Measurements from ENCODE around the gene CDCA4.
"Not testable (repeated sequence)": the region's sequence is repeated elsewhere in the genome, so short reads cannot be mapped to it uniquely, and the experiment has no call there.

CDCA4 gene

GRCh38 chr14:105034315-105035039 lies 13.6 kb upstream of the CDCA4 start:
- H3K4me3 ChIP-seq (ENCODE audit: low read depth in 1 of 2, low read length in 2 of 2): no peak overlapping the region
- H3K79me2 ChIP-seq (ENCODE audit: insufficient read depth, low read length): no peaks in the 10 kb centered on the region
- no peak overlapping the region for H3K4me2 ChIP-seq (ENCODE audit: insufficient read depth, low read length)
- H3K9ac ChIP-seq (ENCODE audit: low read depth, low read length): no peak overlapping the region
- no peaks in the 10 kb centered on the region for H3K36me3 ChIP-seq (ENCODE audit: insufficient read depth, low read length)
- DNase-seq (no peak), ATAC-seq (ENCODE audit: insufficient read depth, low read depth) (no peak)
- no peak for TF ChIP-seq CTCF (IDR thresholded peaks at IDR 0.05; ENCODE audit: borderline replicate concordance, extremely low read depth, low read length, poor library complexity, severe bottlenecking)
- TF ChIP-seq EZH2 (IDR thresholded peaks at IDR 0.05; ENCODE audit: borderline replicate concordance, low read depth, low read length, severe bottlenecking): no peak
- no peaks in the 10 kb centered on the region for H3K4me1 ChIP-seq (ENCODE audit: insufficient read depth, low read length)
- no peak overlapping the region for H3K27ac ChIP-seq (ENCODE audit: low read length)
- H2AFZ ChIP-seq (ENCODE audit: low read depth, low read length): no peak overlapping the region
- no peaks in the 10 kb centered on the region for H3K9me3 ChIP-seq (ENCODE audit: insufficient read depth, low read length, severe bottlenecking)
- no peaks in the 10 kb centered on the region for H3K27me3 ChIP-seq (ENCODE audit: insufficient read depth, low read length, poor library complexity)
- H4K20me1 ChIP-seq (ENCODE audit: insufficient read depth, low read length): no peaks in the 10 kb centered on the region

GRCh38 chr14:105033412-105033900 lies 12.6 kb upstream of the CDCA4 start:
- H3K27me3 ChIP-seq (ENCODE audit: insufficient read depth, low read length, poor library complexity); H4K20me1 ChIP-seq (ENCODE audit: insufficient read depth, low read length); H3K79me2 ChIP-seq (ENCODE audit: insufficient read depth, low read length); H3K9ac ChIP-seq (ENCODE audit: low read depth, low read length); H3K4me2 ChIP-seq (ENCODE audit: insufficient read depth, low read length); H2AFZ ChIP-seq (ENCODE audit: low read depth, low read length); H3K4me1 ChIP-seq (ENCODE audit: insufficient read depth, low read length); H3K4me3 ChIP-seq (ENCODE audit: low read depth in 1 of 2, low read length in 2 of 2); H3K36me3 ChIP-seq (ENCODE audit: insufficient read depth, low read length); DNase-seq; H3K27ac ChIP-seq (ENCODE audit: low read length); ATAC-seq (ENCODE audit: insufficient read depth, low read depth); H3K9me3 ChIP-seq (ENCODE audit: insufficient read depth, low read length, severe bottlenecking): not testable (repeated sequence)

- H3K4me2 ChIP-seq (ENCODE audit: insufficient read depth, low read length); H4K20me1 ChIP-seq (ENCODE audit: insufficient read depth, low read length); H3K9me3 ChIP-seq (ENCODE audit: insufficient read depth, low read length, severe bottlenecking); DNase-seq; H3K36me3 ChIP-seq (ENCODE audit: insufficient read depth, low read length); H3K27ac ChIP-seq (ENCODE audit: low read length); H3K79me2 ChIP-seq (ENCODE audit: insufficient read depth, low read length); H3K4me3 ChIP-seq (ENCODE audit: low read depth in 1 of 2, low read length in 2 of 2); H2AFZ ChIP-seq (ENCODE audit: low read depth, low read length); H3K27me3 ChIP-seq (ENCODE audit: insufficient read depth, low read length, poor library complexity); H3K4me1 ChIP-seq (ENCODE audit: insufficient read depth, low read length); H3K9ac ChIP-seq (ENCODE audit: low read depth, low read length); ATAC-seq (ENCODE audit: insufficient read depth, low read depth): not testable (repeated sequence)
Measured at GRCh38 chr14:105032451-105032901, 11.6 kb upstream of the CDCA4 start.

- no peaks in the 10 kb centered on the region for H3K79me2 ChIP-seq (ENCODE audit: insufficient read depth, low read length)
- TF ChIP-seq EZH2 (IDR thresholded peaks at IDR 0.05; ENCODE audit: borderline replicate concordance, low read depth, low read length, severe bottlenecking) (no peak), CTCF (IDR thresholded peaks at IDR 0.05; ENCODE audit: borderline replicate concordance, extremely low read depth, low read length, poor library complexity, severe bottlenecking) (no peak)
- no peak overlapping the region for H2AFZ ChIP-seq (ENCODE audit: low read depth, low read length)
- no peak for ATAC-seq (ENCODE audit: insufficient read depth, low read depth)
- no peak for DNase-seq
- no peak overlapping the region for H3K9ac ChIP-seq (ENCODE audit: low read depth, low read length)
- no peak overlapping the region for H3K4me2 ChIP-seq (ENCODE audit: insufficient read depth, low read length)
- H3K27me3 ChIP-seq (ENCODE audit: insufficient read depth, low read length, poor library complexity): no peaks in the 10 kb centered on the region
- no peak overlapping the region for H3K27ac ChIP-seq (ENCODE audit: low read length)
- H3K36me3 ChIP-seq (ENCODE audit: insufficient read depth, low read length): no peaks in the 10 kb centered on the region
- H4K20me1 ChIP-seq (ENCODE audit: insufficient read depth, low read length): no peaks in the 10 kb centered on the region
- H3K4me1 ChIP-seq (ENCODE audit: insufficient read depth, low read length): no peaks in the 10 kb centered on the region
- H3K4me3 ChIP-seq (ENCODE audit: low read depth in 1 of 2, low read length in 2 of 2): no peak overlapping the region
- H3K9me3 ChIP-seq (ENCODE audit: insufficient read depth, low read length, severe bottlenecking): no peaks in the 10 kb centered on the region
Measured at GRCh38 chr14:105030836-105031396, 10.0 kb upstream of the CDCA4 start.
